Lower leg skin (tissue), 4 donors: Measurements from ENCODE around the gene RNF13. TPM values are rescaled to one million over a fixed set of nuclear protein-coding genes. Genes with fewer than 3 reads are reported as not detected.

ENCODE experiments used
- DNase-seq, 2 donors: peaks; one replicate each; pipeline ENCODE4 v3.0.0-alpha.2; 2019; ENCODE audit warnings: low spot score in 2 of 2
- H3K4me3 ChIP-seq: fragments of 200-600 bp; sonication (generic); 2 replicates; pipeline ENCODE4 v1.5.1; 2017; ENCODE audit warnings: mild to moderate bottlenecking, low read depth; ENCODE audit not compliant: poor library complexity, severe bottlenecking
- CTCF ChIP-seq, 3 donors: fragments of 450-650 bp; IDR thresholded peaks; one replicate each; pipeline ENCODE4 v1.5.1; 2016; ENCODE audit warnings: antibody characterized with exemption in 3 of 3, mild to moderate bottlenecking in 3 of 3, moderate library complexity in 2 of 3
- POLR2A ChIP-seq, 2 donors: fragments of 450-650 bp; IDR thresholded peaks; one replicate each; pipeline ENCODE4 v1.6.1; 2016 to 2017; ENCODE audit warnings: antibody characterized with exemption in 2 of 2, mild to moderate bottlenecking in 1 of 2, moderate library complexity in 1 of 2
- WGBS, 2 donors: methylation state at CpG; one replicate each; pipeline ENCODE4 v1.1.5; 2018; 5-methylcytosine and 5-hydroxymethylcytosine counted together
- intact Hi-C: fragments of 100-400 bp; cut with DNase I; formaldehyde crosslinking; loops from one replicate; pipeline ENCODE4 v1.15.0; 2023; ENCODE audit warnings: low total_unique reads
- total RNA-seq, 4 donors: library from RNA; depleted of rRNA; stranded (reverse); fragments of >200 nt; gene quantifications; one replicate each; pipeline ENCODE4 v1.1.0, GENCODE V29; 2016

The RNF13 gene
- total RNA-seq, 4 donors from 2014 or later, result 53.1 to 101 (median 86.5) TPM

GRCh38 chr3:149969110-149969939 is 156.3 kb downstream of the RNF13 start:
- intact Hi-C loops, result no loop called here
- TF ChIP-seq POLR2A (IDR thresholded peaks at IDR 0.05), result no peak
- TF ChIP-seq CTCF (IDR thresholded peaks at IDR 0.05), result no peak
- WGBS, 2 donors, result 38 to 46% methylated on average over 15 of the region's 15 CpGs
- H3K4me3 ChIP-seq, result no peak overlapping the region
- peak; percentile 19 to 86 for DNase-seq

DNA sequence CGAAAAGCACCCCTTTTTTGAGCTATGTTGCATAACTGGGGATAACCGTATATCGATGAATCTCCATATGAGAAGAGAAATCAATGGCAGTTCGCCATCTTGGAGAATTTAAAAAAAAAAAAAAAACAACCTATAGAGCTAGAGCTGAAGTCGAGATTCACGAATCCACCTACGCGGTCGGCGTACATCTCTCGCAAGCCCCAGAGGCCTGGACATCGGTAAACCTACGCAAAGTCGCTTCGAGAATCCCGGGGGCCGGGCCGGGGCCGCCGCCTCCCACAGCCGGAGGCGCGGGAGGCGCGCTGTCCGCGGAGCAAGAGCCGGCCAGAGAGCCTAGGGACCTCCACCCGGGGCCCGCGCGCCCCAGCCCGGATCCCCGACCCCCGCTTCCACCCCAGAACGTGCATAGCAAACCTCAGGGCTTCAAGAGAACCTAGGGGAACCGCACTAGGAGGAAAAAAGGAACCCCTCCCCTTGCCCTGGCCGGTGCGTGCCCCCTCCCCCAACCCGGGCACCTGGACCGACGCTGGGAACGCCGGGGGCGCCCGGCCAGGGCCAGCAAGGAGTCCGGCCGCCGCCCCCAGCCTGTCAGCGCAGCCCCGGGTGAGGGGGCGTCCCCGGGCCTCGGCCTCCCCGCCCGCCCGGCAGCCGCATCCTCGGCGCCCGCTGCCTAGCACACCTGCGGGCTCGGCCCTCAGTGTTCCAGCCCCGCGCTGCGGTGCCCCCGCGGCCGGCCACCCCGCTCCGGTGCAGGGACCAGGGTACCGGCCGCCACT is 157.1 kb downstream of the RNF13 start:
- intact Hi-C loops, result loop anchor here (5.0 to 10.0 kb wide), 2 partner anchors 245 to 527 kb away; no protein-coding TSS in a partner anchor
- peak overlapping the region; percentile 56 for H3K4me3 ChIP-seq
- WGBS, 2 donors, result 1 to 2% methylated on average over 32 to 39 of the region's 73 CpGs
- peak; percentile 49 to 93 for DNase-seq
- TF ChIP-seq POLR2A (IDR thresholded peaks at IDR 0.05), result no peak
- no peak for TF ChIP-seq CTCF (IDR thresholded peaks at IDR 0.05)

GRCh38 chr3:149970716-149971402 is 157.8 kb downstream of the RNF13 start, which contains the start of gene PFN2:
PFN2 (minus strand) TSS chr3:149970895; CDS start chr3:149970856, 39 bp downstream.
- DNase-seq, result peak in 1 of 2 donors; percentile 87
- intact Hi-C loops, result loop anchor here (5.0 to 10.0 kb wide), 2 partner anchors 244 to 526 kb away; no protein-coding TSS in a partner anchor
- 0% methylated on average over 11 to 25 of the region's 102 CpGs for WGBS, 2 donors
- H3K4me3 ChIP-seq, result peak within 1 kb of the TSS; percentile 56
- TF ChIP-seq POLR2A (IDR thresholded peaks at IDR 0.05), result no peak
- TF ChIP-seq CTCF (IDR thresholded peaks at IDR 0.05), result no peak

GRCh38 chr3:149971403-149972075 is 158.5 kb downstream of the RNF13 start:
- 1 to 2% methylated on average over 25 to 37 of the region's 42 CpGs for WGBS, 2 donors

More at GRCh38 chr3:149971403-149972075, 158.5 kb downstream of the RNF13 start:
- peak overlapping the region; percentile 56 for H3K4me3 ChIP-seq
- no peak for TF ChIP-seq CTCF (IDR thresholded peaks at IDR 0.05)
- TF ChIP-seq POLR2A (IDR thresholded peaks at IDR 0.05), result no peak
- intact Hi-C loops, result loop anchor here (5.0 to 10.0 kb wide), 2 partner anchors 243 to 526 kb away; no protein-coding TSS in a partner anchor
- peak; percentile 32 to 89 for DNase-seq
